GM06990 (cell line): ENCODE measurements around the gene GOSR1.

Experiments used
- DNase-seq: peaks from one replicate; pipeline ENCODE4 v3.0.0-alpha.2; 2011; ENCODE audit not compliant: insufficient read length; ENCODE audit errors: extremely low read depth
- H3K27me3 ChIP-seq: replicated peaks from 2 replicates; pipeline ENCODE4 v1.6.0; 2011; ENCODE audit warnings: low read length; ENCODE audit not compliant: control insufficient read depth, insufficient read depth
- H3K36me3 ChIP-seq: 2 replicates; pipeline ENCODE4 v1.5.1; 2011; ENCODE audit warnings: low read length; ENCODE audit not compliant: control insufficient read depth, insufficient read depth
- H3K4me3 ChIP-seq: replicated peaks from 2 replicates; pipeline ENCODE4 v1.5.1; 2011; ENCODE audit warnings: low read depth, mild to moderate bottlenecking, control low read depth, low read length
- TF ChIP-seq, protein P1 (sequence below): IDR thresholded peaks from 2 replicates; pipeline ENCODE4 v1.5.1; 2011; ENCODE audit warnings: low read length, control low read depth, mild to moderate bottlenecking, inconsistent platforms; ENCODE audit not compliant: insufficient read depth, poor library complexity, severe bottlenecking

GOSR1 gene

DNA sequence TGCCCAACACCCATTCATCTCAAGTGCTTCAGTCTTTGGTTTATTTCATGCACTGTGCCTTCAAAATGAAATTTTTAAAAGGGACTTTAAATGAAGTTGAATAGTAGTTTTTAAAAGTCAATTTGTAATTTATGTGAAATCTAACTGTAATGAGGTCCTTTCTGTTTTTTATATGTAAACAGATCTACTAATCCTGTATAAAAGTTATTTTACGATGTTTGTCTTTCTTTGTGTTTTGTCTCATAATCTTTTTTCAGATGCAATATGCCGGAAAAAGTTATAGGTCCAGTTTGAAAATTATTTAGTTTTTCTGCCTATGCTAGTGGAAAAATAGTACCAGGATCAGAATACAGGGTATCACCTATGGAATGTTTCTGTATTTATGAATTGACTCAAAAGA, 8.7 kb upstream of the GOSR1 start:
- H3K4me3 ChIP-seq, result no peak overlapping the region
- no peaks in the 10 kb centered on the region for H3K27me3 ChIP-seq
- TF ChIP-seq, protein P1, sequence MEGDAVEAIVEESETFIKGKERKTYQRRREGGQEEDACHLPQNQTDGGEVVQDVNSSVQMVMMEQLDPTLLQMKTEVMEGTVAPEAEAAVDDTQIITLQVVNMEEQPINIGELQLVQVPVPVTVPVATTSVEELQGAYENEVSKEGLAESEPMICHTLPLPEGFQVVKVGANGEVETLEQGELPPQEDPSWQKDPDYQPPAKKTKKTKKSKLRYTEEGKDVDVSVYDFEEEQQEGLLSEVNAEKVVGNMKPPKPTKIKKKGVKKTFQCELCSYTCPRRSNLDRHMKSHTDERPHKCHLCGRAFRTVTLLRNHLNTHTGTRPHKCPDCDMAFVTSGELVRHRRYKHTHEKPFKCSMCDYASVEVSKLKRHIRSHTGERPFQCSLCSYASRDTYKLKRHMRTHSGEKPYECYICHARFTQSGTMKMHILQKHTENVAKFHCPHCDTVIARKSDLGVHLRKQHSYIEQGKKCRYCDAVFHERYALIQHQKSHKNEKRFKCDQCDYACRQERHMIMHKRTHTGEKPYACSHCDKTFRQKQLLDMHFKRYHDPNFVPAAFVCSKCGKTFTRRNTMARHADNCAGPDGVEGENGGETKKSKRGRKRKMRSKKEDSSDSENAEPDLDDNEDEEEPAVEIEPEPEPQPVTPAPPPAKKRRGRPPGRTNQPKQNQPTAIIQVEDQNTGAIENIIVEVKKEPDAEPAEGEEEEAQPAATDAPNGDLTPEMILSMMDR, result no peak
- no peak for DNase-seq
- no peaks in the 10 kb centered on the region; the same call in 1 of the 2 replicates for H3K36me3 ChIP-seq

DNA sequence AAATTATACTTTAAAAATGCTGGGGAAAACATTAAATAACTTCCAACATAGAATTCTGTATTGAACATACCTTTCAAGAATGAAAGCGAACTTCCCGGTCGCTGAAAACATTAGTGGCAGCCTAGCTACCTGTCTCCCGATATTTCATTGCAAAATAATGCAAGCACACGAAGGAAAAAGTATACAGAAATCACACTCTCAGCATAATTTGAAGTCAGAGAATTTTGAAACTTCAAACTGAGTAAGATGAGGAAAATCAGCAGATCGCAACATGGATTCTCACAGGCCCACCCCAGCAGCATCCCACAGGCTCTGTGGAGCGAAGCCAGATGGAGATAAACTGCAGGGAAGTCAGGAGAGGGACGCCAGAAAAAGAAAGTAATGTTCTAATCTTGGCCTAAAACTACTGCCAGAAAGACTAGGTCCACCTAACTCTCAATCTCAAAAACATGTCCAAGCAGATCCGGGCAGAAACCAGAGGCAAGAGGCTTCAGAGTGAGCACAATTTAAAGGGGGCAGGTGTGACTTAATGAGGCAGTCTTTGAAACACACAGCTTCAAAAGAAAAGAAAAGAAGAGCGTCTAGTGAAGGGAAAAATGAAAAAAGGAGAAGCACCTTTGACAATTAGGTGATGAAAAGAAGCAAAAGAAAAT, 4.8 kb upstream of the GOSR1 start:
- TF ChIP-seq, protein P1, result no peak
- peak overlapping the region; percentile 46 for H3K4me3 ChIP-seq
- DNase-seq, result no peak

DNA sequence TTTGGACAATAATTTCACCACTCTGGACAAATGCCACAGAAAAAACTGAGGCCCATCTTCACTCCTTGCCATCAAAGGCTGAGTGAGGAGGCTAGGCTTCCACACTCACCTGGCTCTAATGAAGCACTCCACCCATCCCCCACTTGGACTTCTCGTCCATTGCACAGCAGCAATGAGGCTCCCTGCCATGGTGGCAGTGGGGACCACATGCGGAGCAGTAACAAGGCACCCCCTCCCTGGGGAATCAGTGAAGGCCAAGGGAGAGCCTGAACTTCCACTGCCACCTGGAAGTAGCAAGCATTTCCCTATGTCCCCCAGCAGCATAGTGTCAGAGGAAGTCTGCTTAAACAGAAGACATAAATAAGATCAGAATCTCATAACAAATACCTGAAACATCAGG, 2.0 kb upstream of the GOSR1 start:
- TF ChIP-seq, protein P1, result no peak
- DNase-seq, result no peak
- H3K4me3 ChIP-seq, result no peak overlapping the region
- no peaks in the 10 kb centered on the region; the same call in 1 of the 2 replicates for H3K36me3 ChIP-seq
- H3K27me3 ChIP-seq, result no peaks in the 10 kb centered on the region

More for the DNA sequence above, 4.8 kb upstream of the GOSR1 start:
- Histone ChIP-seq H3K36me3 (no peaks in the 10 kb centered on the region), H3K27me3 (no peaks in the 10 kb centered on the region)

DNA sequence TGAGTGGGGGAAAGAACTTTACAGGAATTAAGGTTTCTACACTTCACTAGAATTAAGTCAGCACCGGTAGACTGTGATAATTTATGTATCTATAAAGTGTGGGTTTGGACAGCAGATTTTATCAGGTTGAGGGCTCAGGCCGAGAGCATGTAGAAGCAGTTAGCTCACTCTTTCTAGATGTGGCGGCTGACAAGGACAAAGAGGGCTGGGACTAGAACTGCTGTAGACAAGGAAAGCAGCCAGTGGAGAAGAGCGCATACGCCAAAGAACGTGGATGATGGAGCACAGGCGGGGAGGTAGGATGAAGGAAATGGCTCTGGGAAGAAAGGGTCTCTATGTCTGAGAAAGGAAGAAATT, 504 bp upstream of the GOSR1 start:
- Histone ChIP-seq H3K36me3 (no peaks in the 10 kb centered on the region; the same call in 1 of the 2 replicates), H3K27me3 (no peaks in the 10 kb centered on the region), H3K4me3 (peak overlapping the region; percentile 31)
- DNase-seq, result peak; percentile 18
- TF ChIP-seq, protein P1, result no peak

DNA sequence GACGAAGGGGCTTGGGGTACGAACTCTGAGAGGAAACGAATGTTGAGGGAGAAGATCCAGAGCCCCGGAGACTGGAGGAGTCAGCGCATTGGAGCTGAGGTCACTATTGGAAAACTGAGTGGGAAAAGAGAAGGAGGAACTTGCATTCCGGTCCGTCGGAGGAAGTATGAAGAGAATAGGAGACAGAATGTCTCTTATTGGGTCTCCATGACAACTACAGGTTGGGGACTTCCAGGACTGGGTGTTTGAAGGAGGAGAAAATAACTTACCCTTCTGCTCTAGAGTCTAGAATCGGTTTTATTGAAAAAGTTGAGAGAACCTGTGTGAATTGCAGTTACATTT, 537 bp downstream of the GOSR1 start:
- DNase-seq, result no peak
- TF ChIP-seq, protein P1, result no peak
- no peaks in the 10 kb centered on the region; the same call in 1 of the 2 replicates for H3K36me3 ChIP-seq
- H3K27me3 ChIP-seq, result no peaks in the 10 kb centered on the region
- peak overlapping the region; percentile 72 for H3K4me3 ChIP-seq

DNA sequence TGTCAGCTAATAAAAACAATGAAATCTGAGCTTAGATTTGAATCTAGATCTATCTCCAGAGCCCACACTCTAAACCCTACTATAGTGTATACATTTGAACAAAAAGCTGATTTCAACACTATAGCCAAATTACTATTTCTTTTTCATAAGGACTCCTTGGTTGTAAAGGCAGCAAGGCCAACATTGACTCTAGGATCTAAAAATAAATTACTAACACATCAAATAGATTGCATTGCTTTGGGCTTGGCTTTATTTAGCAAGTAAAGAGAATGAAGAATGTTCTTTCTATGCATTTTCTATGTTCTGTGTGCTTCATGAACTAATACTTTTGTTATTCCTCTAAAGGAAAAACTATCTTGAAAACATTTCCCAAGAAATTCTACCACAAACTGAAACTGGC, 5.3 kb downstream of the GOSR1 start:
- Histone ChIP-seq H3K36me3 (peaks cover 4% of the 10 kb centered on the region), H3K27me3 (no peaks in the 10 kb centered on the region), H3K4me3 (no peak overlapping the region)
- no peak for DNase-seq
- TF ChIP-seq, protein P1, result no peak
